Measurements from ENCODE around the gene PTTG1IP2.

PTTG1IP2 gene

DNA sequence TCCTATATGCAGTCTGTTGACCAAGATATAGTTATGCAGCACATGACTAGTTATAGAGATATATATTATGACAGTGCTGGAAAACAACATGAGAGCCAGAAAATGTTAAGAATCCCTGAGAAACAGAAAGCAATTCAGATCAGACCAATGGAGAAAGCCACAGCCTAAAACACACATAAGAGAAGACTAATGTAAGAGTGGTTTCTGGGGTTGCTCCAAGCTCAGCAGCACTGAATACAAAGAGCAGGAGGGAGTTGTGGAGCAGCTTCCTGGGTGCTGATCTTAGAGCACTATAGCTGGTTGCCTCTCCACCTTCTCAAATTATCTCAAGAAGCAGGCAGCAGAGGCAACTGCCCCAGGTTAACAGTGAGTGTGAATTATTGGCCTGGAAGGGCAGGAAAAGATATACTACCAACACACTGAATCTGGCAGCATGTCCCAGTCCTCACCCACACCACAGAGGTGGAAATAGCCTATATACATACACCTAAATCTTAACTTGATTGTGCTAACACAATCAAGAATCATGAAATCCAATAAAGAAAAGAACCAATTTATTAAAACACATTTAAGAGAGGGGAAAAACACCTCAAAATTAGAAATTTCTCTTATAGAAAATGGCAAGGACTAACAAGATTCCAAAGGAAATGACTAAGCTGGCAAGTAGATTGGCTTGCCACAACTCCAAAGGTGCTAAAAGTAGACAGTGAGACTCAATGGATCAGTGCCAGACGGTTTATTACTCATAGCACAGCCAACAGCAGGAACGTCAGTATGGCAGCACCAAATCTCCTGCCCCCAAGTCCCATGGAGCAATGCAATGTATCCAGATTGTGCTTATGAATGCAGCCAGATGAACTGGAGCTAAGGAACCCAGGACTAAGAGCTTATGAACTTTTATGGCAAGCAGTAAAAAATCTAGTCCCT is 5.1 kb downstream of the PTTG1IP2 start:
- in situ Hi-C loops (cut with MboI; ENCODE audit: low sequenced_read_pairs), result no loop called here

- in situ Hi-C loops (cut with MboI; ENCODE audit: low sequenced_read_pairs), result no loop called here
These were observed 13.8 kb downstream of the PTTG1IP2 start for GRCh38 chr7:90483251-90483650.

DNA sequence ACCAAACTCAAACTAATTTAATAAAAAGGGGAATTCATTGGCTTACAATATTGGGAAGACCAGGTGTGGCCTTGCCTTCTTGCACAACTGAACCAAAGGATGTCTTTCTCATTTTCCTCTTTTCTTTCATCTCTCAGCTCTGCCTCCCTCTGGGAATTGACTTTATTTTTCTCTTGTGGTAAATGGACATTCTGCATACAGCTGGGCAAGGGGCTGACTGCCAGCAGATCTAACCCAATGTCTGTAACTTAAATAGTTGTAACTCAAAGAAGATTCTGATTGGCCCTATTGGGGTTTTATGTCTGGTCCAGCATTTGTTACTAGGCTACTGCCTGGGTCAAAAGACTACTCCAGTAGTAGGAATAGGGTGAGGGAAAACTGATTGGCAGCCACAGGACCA is 15.3 kb downstream of the PTTG1IP2 start:
- in situ Hi-C loops (cut with MboI; ENCODE audit: low sequenced_read_pairs), result no loop called here

GRCh38 chr7:90485734-90486316 is 16.4 kb downstream of the PTTG1IP2 start:
- in situ Hi-C loops (cut with MboI; ENCODE audit: low sequenced_read_pairs), result no loop called here

DNA sequence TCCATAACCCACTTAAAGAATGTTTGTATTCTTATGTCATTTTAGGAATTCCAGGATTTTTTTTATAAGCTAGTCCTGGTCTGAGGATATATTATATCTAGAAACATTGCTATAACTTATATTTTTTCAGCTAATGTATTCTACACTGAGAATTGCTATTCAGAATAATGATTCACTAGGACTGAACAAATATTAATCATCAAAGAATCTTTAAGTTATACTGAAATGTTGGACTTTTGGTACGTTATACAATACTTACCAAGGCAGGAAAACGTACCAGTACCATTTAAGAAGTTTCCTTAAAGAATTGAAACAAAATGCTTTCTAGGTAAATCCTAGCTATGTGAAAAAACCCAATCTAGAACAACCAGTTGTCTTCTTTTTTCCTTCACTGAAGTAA is 18.4 kb downstream of the PTTG1IP2 start:
- in situ Hi-C loops (cut with MboI; ENCODE audit: low sequenced_read_pairs), result no loop called here

- in situ Hi-C loops (cut with MboI; ENCODE audit: low sequenced_read_pairs), result no loop called here
These were observed 18.8 kb downstream of the PTTG1IP2 start for GRCh38 chr7:90488220-90488619.

- in situ Hi-C loops (cut with MboI; ENCODE audit: low sequenced_read_pairs), result no loop called here
These were observed 22.8 kb downstream of the PTTG1IP2 start for GRCh38 chr7:90492250-90492649.

- in situ Hi-C loops (cut with MboI; ENCODE audit: low sequenced_read_pairs), result no loop called here
These were observed 25.8 kb downstream of the PTTG1IP2 start for GRCh38 chr7:90495241-90495640.

DNA sequence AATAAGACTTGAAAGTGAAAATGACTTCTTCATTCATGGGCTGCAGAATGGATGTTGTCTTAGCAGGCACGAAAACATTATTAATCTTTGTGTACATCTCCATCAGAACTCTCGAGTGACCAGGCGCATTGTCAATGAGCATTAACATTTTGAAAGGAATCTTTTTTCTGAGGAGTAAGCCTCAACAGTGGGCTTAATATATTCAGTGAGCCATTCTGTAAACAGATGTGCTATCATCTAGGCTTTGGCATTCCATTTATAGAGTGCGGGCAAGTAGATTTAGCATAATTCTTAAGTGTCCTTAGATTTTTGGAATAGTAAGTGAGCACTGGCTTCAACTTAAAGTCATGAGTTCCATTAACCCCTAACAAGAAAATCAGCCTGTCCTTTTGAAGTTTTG is 33.1 kb downstream of the PTTG1IP2 start:
- in situ Hi-C loops (cut with MboI; ENCODE audit: low sequenced_read_pairs), result no loop called here

- in situ Hi-C loops (cut with MboI; ENCODE audit: low sequenced_read_pairs), result no loop called here
These were observed 33.9 kb downstream of the PTTG1IP2 start for GRCh38 chr7:90503367-90503766.

- in situ Hi-C loops (cut with MboI; ENCODE audit: low sequenced_read_pairs), result no loop called here
These were observed 38.3 kb downstream of the PTTG1IP2 start for GRCh38 chr7:90507692-90508091.

GRCh38 chr7:90511776-90512175 is 42.3 kb downstream of the PTTG1IP2 start:
- in situ Hi-C loops (cut with MboI; ENCODE audit: low sequenced_read_pairs), result no loop called here

GRCh38 chr7:90512821-90513254 is 43.4 kb downstream of the PTTG1IP2 start:
- in situ Hi-C loops (cut with MboI; ENCODE audit: low sequenced_read_pairs), result no loop called here

DNA sequence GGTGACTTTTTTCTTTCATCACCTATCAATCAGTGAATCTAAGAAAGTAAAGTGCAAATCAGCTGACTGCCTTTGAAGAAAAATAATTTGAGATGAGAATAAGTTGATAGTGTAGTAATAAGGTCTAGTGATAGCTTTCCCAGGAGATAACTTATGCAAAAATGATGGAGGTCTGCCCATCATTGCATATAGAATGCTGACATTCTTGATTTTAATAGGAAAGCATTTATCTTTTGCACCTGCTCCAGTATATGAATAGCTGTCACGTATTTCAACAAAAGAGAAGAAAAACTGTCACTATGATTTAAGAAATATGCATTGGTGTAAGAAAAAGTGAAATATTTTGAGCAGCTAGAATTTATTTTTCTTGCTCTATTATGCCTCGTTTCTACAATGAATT is 46.8 kb downstream of the PTTG1IP2 start:
- in situ Hi-C loops (cut with MboI; ENCODE audit: low sequenced_read_pairs), result no loop called here

DNA sequence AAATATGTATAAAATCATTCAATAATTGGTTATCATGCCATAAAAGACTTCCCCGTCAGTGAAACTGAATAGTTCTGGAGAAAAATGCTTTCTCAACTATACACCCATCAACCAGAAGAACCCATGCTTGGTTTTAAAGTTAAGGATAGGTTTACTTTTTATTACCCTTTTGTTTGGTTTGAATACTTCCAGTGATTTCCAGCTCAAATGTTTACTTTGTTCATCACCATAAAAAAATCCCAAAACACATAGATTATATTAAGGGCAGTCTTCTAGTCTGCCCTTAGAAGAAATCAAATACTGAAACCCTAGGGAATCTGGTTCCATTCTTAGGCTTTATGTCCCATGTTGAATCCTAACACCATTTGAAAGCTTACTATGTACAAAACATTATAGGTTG is 49.2 kb downstream of the PTTG1IP2 start:
- in situ Hi-C loops (cut with MboI; ENCODE audit: low sequenced_read_pairs), result no loop called here

GRCh38 chr7:90520484-90520883 is 51.0 kb downstream of the PTTG1IP2 start:
- in situ Hi-C loops (cut with MboI; ENCODE audit: low sequenced_read_pairs), result no loop called here

GRCh38 chr7:90530263-90530662 is 60.8 kb downstream of the PTTG1IP2 start:
- in situ Hi-C loops (cut with MboI; ENCODE audit: low sequenced_read_pairs), result no loop called here

- in situ Hi-C loops (cut with MboI; ENCODE audit: low sequenced_read_pairs), result no loop called here
These were observed 62.9 kb downstream of the PTTG1IP2 start for GRCh38 chr7:90532231-90532929.

- in situ Hi-C loops (cut with MboI; ENCODE audit: low sequenced_read_pairs), result no loop called here
These were observed 67.0 kb downstream of the PTTG1IP2 start for GRCh38 chr7:90536449-90536848.

- in situ Hi-C loops (cut with MboI; ENCODE audit: low sequenced_read_pairs), result no loop called here
These were observed 69.0 kb downstream of the PTTG1IP2 start for GRCh38 chr7:90538405-90538804.

DNA sequence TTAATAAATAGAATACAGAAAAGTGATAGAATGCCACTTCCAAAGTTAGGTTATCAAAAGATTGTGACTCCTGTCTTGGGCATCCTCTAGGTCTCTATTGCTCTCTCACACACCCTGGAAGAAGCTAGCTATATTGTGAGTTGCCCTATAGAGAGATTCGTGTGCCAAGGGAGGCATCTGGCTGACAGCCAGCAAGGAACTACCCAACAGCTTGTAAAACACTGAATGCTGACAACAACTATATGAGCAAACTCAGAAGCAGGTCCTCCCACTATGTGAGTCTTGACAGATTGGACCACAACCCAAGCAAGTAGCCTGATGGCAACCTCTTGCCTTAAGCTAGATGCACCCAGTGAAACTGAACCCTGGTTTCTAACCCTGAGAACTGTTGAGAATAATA is 71.0 kb downstream of the PTTG1IP2 start:
- in situ Hi-C loops (cut with MboI; ENCODE audit: low sequenced_read_pairs), result no loop called here

DNA sequence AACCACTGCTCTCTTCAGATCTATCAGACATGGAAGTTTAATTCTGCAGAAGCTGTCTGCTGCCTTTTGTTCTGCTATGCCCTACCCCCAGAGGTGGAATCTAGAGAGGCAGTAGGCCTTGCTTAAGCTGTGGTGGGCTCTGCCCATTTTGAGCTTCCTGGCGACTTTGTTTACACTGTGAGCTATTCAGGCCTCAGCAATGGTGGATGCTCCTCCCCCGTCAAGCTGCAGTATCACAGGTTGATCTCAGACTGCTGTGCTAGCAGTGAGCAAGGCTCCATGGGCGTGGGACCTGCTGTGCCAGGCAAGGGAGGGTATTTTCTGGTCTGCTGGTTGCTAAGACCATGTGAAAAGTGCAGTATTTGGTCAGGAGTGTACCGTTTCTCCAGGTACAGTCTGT is 81.6 kb downstream of the PTTG1IP2 start:
- in situ Hi-C loops (cut with MboI; ENCODE audit: low sequenced_read_pairs), result no loop called here

Measured in HL-60/S4 treated with phorbol 12-myristate 13-acetate at 8.2 ng/mL for 4 days and 3 days (cell line).